Muscle of back (tissue), 10 donors: ENCODE measurements around the gene SNED1. TPM values are rescaled to one million over a fixed set of nuclear protein-coding genes. Genes with fewer than 3 reads are reported as not detected.

Source experiments
- polyA plus RNA-seq, 10 donors: library from polyadenylated mRNA; unstranded; fragments of 120-200 nt; gene quantifications; one replicate each; pipeline ENCODE4 v1.2.1, GENCODE V29; 2013; ENCODE audit not compliant: insufficient read length in 10 of 10

Gene SNED1
- polyA plus RNA-seq, 10 donors, result 2.2 to 5.6 (median 3.3) TPM

Other genes starting within 250 kb of the SNED1 start
- gene KIF1A, start 178.4 kb upstream of the SNED1 start, polyA plus RNA-seq, result 1 to 10 TPM; 2.2 to 6.0 (median 4.6) TPM
- gene AGXT, start 129.8 kb upstream of the SNED1 start, polyA plus RNA-seq, result under 1 TPM in 2 of 10 donors, not detected in 8; 0.08 to 0.11 TPM
- 1 to 10 TPM in 1 of 10 donors, under 1 TPM in 3, not detected in 6; 0.12 to 1.5 (median 0.64) TPM for gene MAB21L4, start 102.5 kb upstream of the SNED1 start, polyA plus RNA-seq
- 1 to 10 TPM in 1 of 10 donors, under 1 TPM in 8, not detected in 1; 0.11 to 1.2 (median 0.24) TPM for gene CROCC2, start 92.3 kb upstream of the SNED1 start, polyA plus RNA-seq
- 10 to 100 TPM; 25.4 to 49.2 (median 32.9) TPM for gene MTERF4, start 103.7 kb downstream of the SNED1 start, polyA plus RNA-seq
- gene PASK, start 150.9 kb downstream of the SNED1 start, polyA plus RNA-seq, result 1 to 10 TPM; 4.1 to 8.3 (median 6.4) TPM
- gene PPP1R7, start 151.8 kb downstream of the SNED1 start, polyA plus RNA-seq, result 10 to 100 TPM; 62.8 to 85.5 (median 79.6) TPM
- gene ANO7, start 190.1 kb downstream of the SNED1 start, polyA plus RNA-seq, result 1 to 10 TPM in 5 of 10 donors, under 1 TPM in 5; 0.66 to 2.0 (median 0.89) TPM